Muscle of arm (tissue), 12 donors: Measurements from ENCODE around the gene MAD1L1. TPM values are rescaled to one million over a fixed set of nuclear protein-coding genes. Genes with fewer than 3 reads are reported as not detected.
A peak's percentile ranks its signal among the peaks of the same experiment; 100 is the strongest.

Experiments
- DNase-seq: peaks from one replicate; pipeline ENCODE4 v3.0.0-alpha.2; 2013
- polyA plus RNA-seq, 12 donors: library from polyadenylated mRNA; unstranded; fragments of 120-200 nt; gene quantifications; one replicate each; pipeline ENCODE4 v1.2.1, GENCODE V29; 2013; ENCODE audit not compliant: insufficient read length in 12 of 12

MAD1L1 gene
- polyA plus RNA-seq, 12 donors: 16.2 to 60.1 (median 22.4) TPM; not detected in 1

GRCh38 chr7:2201686-2202360 is 30.9 kb downstream of the MAD1L1 start:
- DNase-seq: no peak

GRCh38 chr7:2201128-2201527 is 31.6 kb downstream of the MAD1L1 start:
- DNase-seq: no peak

- no peak for DNase-seq
Measured at GRCh38 chr7:2200584-2200980, 32.2 kb downstream of the MAD1L1 start.

- no peak for DNase-seq
Measured at GRCh38 chr7:2199956-2200583, 32.7 kb downstream of the MAD1L1 start.

GRCh38 chr7:2199528-2199927 is 33.2 kb downstream of the MAD1L1 start:
- DNase-seq: no peak

GRCh38 chr7:2198760-2199159 is 34.0 kb downstream of the MAD1L1 start:
- no peak for DNase-seq

- no peak for DNase-seq
Measured at GRCh38 chr7:2198206-2198605, 34.5 kb downstream of the MAD1L1 start.

- DNase-seq: no peak
Measured at GRCh38 chr7:2197436-2198155, 35.1 kb downstream of the MAD1L1 start.

GRCh38 chr7:2196381-2197378 is 36.1 kb downstream of the MAD1L1 start:
- DNase-seq: no peak

GRCh38 chr7:2195400-2196246 is 37.1 kb downstream of the MAD1L1 start:
- peak; percentile 49 for DNase-seq

GRCh38 chr7:2193575-2194305 is 39.0 kb downstream of the MAD1L1 start:
- DNase-seq: no peak

GRCh38 chr7:2192831-2193534 is 39.8 kb downstream of the MAD1L1 start:
- no peak for DNase-seq

GRCh38 chr7:2191016-2191415 is 41.7 kb downstream of the MAD1L1 start:
- no peak for DNase-seq

- no peak for DNase-seq
Measured at GRCh38 chr7:2190531-2190930, 42.2 kb downstream of the MAD1L1 start.

- no peak for DNase-seq
Measured at GRCh38 chr7:2186166-2186565, 46.6 kb downstream of the MAD1L1 start.

GRCh38 chr7:2185715-2186114 is 47.0 kb downstream of the MAD1L1 start:
- no peak for DNase-seq

GRCh38 chr7:2182461-2182860 is 50.3 kb downstream of the MAD1L1 start:
- no peak for DNase-seq

- DNase-seq: no peak
Measured at GRCh38 chr7:2181077-2181854, 51.5 kb downstream of the MAD1L1 start.

- DNase-seq: no peak
Measured at GRCh38 chr7:2180081-2180480, 52.7 kb downstream of the MAD1L1 start.
